NCI-H345 (cell line): ENCODE measurements around the gene CYP27A1.

Source experiments
- DNase-seq: peaks from one replicate; lab custom pipeline; 2025; lab: John Stamatoyannopoulos, UW

The CYP27A1 gene

GRCh38 chr2:218859556-218859987 is 77.6 kb downstream of the CYP27A1 start, which contains the start of gene WNT6:
Gene WNT6, plus strand, starts transcription at chr2:218859805. Its CDS starts 233 bp downstream, at chr2:218860038.
- peak; percentile 12 for DNase-seq

DNA sequence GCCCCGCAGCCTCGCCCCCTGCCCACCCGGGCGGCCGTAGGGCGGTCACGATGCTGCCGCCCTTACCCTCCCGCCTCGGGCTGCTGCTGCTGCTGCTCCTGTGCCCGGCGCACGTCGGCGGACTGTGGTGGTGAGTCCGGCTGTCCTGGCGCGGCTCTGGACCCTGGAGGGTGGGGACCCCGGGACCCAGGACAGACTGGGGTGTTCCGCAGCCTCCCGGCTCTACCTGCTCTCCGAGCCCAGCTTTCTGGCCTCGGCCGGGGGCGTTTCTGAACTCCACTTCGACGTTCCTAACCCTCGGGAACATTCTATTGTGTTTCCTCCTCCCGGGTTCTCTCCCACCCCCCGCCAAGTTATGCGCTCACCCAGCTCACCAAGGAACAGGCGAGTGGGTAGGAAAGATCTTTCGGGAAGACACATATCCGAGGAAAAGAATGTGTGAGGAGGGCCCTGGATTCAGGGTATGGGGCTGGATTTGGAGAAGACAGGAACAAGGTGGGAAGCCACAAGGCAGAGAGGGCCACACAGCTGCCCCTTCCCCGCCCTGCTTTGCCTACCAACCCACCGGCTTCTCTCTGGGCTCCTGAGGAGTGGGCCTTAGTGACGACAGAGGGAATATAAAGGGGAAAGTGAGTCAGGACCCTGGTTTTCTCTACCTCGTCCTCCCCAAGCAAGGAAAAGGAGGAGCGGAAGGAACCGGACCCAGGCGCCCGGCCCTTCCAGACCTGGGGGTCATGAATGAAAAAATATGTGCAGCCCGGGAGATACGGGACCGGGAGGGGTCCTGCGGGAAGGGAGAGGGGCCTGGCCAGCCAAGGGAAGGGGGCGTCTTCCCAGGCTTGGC is 78.3 kb downstream of the CYP27A1 start:
- DNase-seq: no peak

DNA sequence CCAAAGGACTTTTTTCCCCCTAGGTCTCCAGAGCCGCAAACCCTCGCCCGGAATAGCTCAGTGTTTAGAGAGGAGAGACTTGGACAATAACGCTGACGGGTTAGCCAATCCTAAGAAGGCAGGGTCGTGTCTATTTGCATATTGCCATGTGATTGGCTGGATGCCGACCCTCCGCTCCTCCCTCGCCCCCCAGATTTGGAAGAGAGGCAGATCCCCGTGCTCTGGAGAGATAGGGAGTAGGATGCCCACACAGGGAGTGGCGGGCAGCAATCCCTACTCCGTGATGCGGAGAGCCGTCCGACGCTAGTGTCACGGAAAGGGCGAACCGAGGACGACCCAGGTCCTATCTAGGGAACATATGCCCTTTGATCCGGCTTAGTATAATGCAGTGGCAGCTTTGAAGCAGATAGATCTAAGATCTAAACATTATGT is 79.0 kb downstream of the CYP27A1 start:
- DNase-seq: no peak

- no peak for DNase-seq
Measured at GRCh38 chr2:218861645-218862318, 79.8 kb downstream of the CYP27A1 start.

DNA sequence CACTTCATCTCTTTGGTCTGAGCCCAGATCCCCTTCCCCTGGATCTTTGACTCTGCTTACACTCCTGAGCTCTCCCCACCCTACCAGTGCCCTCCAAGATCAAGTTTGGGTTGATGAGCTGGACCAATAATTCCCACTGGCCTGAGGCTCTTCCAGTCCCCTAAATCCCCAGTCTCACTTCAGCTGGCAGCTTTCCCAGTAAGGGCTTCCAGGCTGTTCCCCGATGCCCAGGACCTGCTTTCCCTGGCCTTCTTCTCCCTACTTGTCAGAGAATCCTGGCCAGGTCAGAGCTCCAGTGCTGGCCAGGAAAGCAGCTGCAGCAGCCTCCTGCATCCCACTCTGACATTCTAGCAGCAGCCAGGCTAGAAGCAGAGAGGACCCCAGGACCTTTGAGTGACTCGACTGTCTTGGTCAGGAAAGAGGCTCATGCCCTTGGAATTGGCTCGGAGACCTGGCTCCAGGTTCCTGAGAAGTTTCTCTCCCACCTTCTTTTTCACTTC is 81.1 kb downstream of the CYP27A1 start:
- no peak for DNase-seq
